OCI-LY3 (cell line): ENCODE results near the gene TBX19.

Source experiments
- H2AFZ ChIP-seq: fragments of 200-600, 300-600 bp; shearing (Covaris generic); 2 replicates; pipeline ENCODE4 v1.6.0; 2014; ENCODE audit warnings: antibody characterized with exemption, low read depth, low read length
- H3K27ac ChIP-seq: fragments of 200-600, 300-600 bp; sonication (generic); 2 replicates; pipeline ENCODE4 v1.5.1; 2014; ENCODE audit warnings: mild to moderate bottlenecking, low read length, moderate library complexity, mixed read lengths
- H3K27me3 ChIP-seq: fragments of 200-600, 300-600 bp; sonication (generic); 2 replicates; pipeline ENCODE4 v1.6.1; 2014; ENCODE audit warnings: low read depth, low read length, mixed read lengths
- H3K36me3 ChIP-seq: fragments of 200-600, 300-600 bp; sonication (generic); replicated peaks from 2 replicates; pipeline ENCODE3; 2014; ENCODE audit warnings: low read depth, low read length, mixed read lengths
- H3K4me1 ChIP-seq: fragments of 300-600, 200-600 bp; sonication (generic); 2 replicates; pipeline ENCODE4 v1.6.1; 2014; ENCODE audit warnings: low read length, mixed read lengths
- H3K4me2 ChIP-seq: fragments of 200-600, 300-600 bp; sonication (generic); 2 replicates; pipeline ENCODE4 v1.6.1; 2014; ENCODE audit warnings: low read length, mixed read lengths
- H3K4me3 ChIP-seq: fragments of 300-600, 200-600 bp; sonication (generic); 2 replicates; pipeline ENCODE4 v1.5.1; 2014; ENCODE audit warnings: antibody characterized with exemption, mild to moderate bottlenecking, low read length, moderate library complexity
- H3K79me2 ChIP-seq: fragments of 300-600, 200-600 bp; shearing (Covaris generic); 2 replicates; pipeline ENCODE4 v1.6.1; 2014; ENCODE audit warnings: mild to moderate bottlenecking, low read length, mixed read lengths
- H3K9ac ChIP-seq: fragments of 300-600, 200-600 bp; shearing (Covaris generic); 2 replicates; pipeline ENCODE4 v1.6.0; 2014; ENCODE audit warnings: mild to moderate bottlenecking, low read length, moderate library complexity
- H3K9me3 ChIP-seq: fragments of 200-600, 300-600 bp; shearing (Covaris generic); 2 replicates; pipeline ENCODE4 v1.6.1; 2014; ENCODE audit warnings: low read length, mixed read lengths; ENCODE audit not compliant: insufficient read depth
- H4K20me1 ChIP-seq: fragments of 200-600, 300-600 bp; sonication (generic); 2 replicates; pipeline ENCODE4 v1.6.1; 2016; ENCODE audit warnings: low read length, mixed read lengths; ENCODE audit not compliant: insufficient read depth
- CTCF ChIP-seq: fragments of 200-600, 300-600 bp; sonication (generic); IDR thresholded peaks from 2 replicates; pipeline ENCODE4 v1.5.1; 2014; ENCODE audit warnings: antibody characterized with exemption, low read length, low read depth
- EZH2phosphoT487 ChIP-seq: fragments of 200-600 bp; shearing (Covaris generic); IDR thresholded peaks from 2 replicates; pipeline ENCODE4 v1.6.1; 2018; ENCODE audit warnings: antibody characterized with exemption, mixed run types, low read depth

Gene TBX19

GRCh38 chr1:168246506-168246905 lies 34.2 kb upstream of the TBX19 start:
- Histone ChIP-seq H3K9ac (no peak overlapping the region), H3K9me3 (no peaks in the 10 kb centered on the region), H4K20me1 (peaks cover 29% of the 10 kb centered on the region), H3K79me2 (peaks cover 38% of the 10 kb centered on the region), H3K4me1 (no peaks in the 10 kb centered on the region), H3K4me2 (no peak overlapping the region), H3K4me3 (no peak overlapping the region), H2AFZ (no peak overlapping the region), H3K36me3 (peaks cover 68% of the 10 kb centered on the region), H3K27me3 (no peaks in the 10 kb centered on the region), H3K27ac (no peak overlapping the region)
- no peak for TF ChIP-seq EZH2phosphoT487
- TF ChIP-seq CTCF, result no peak

- Histone ChIP-seq H3K4me3 (no peak overlapping the region), H3K4me2 (no peak overlapping the region), H3K79me2 (peaks cover 29% of the 10 kb centered on the region), H3K4me1 (no peaks in the 10 kb centered on the region), H3K27me3 (no peaks in the 10 kb centered on the region), H4K20me1 (peaks cover 23% of the 10 kb centered on the region; the same call in 1 of the 2 replicates), H2AFZ (no peak overlapping the region), H3K27ac (no peak overlapping the region), H3K9ac (no peak overlapping the region), H3K36me3 (peaks cover 64% of the 10 kb centered on the region), H3K9me3 (no peaks in the 10 kb centered on the region)
- TF ChIP-seq EZH2phosphoT487 (no peak), CTCF (no peak)
Measured at GRCh38 chr1:168252204-168252733, 28.4 kb upstream of the TBX19 start.

GRCh38 chr1:168256164-168256563 lies 24.5 kb upstream of the TBX19 start:
- Histone ChIP-seq H2AFZ (no peak overlapping the region), H3K36me3 (peaks cover 55% of the 10 kb centered on the region), H3K9ac (no peak overlapping the region), H3K4me3 (no peak overlapping the region), H3K4me1 (no peaks in the 10 kb centered on the region), H3K79me2 (peaks cover 8% of the 10 kb centered on the region; the same call in 1 of the 2 replicates), H3K4me2 (no peak overlapping the region), H3K27me3 (no peaks in the 10 kb centered on the region), H3K27ac (no peak overlapping the region), H3K9me3 (no peaks in the 10 kb centered on the region), H4K20me1 (0 out of 2 replicates have a peak, but pooled peaks cover 5% of the 10 kb centered on the region)
- TF ChIP-seq EZH2phosphoT487 (no peak), CTCF (no peak)

- Histone ChIP-seq H4K20me1 (no peaks in the 10 kb centered on the region), H3K4me3 (no peak overlapping the region), H3K27ac (no peak overlapping the region), H2AFZ (no peak overlapping the region), H3K4me2 (no peak overlapping the region), H3K4me1 (no peaks in the 10 kb centered on the region), H3K79me2 (no peaks in the 10 kb centered on the region), H3K9ac (no peak overlapping the region), H3K36me3 (peaks cover 47% of the 10 kb centered on the region), H3K9me3 (no peaks in the 10 kb centered on the region), H3K27me3 (no peaks in the 10 kb centered on the region)
- TF ChIP-seq EZH2phosphoT487 (no peak), CTCF (no peak)
Measured at GRCh38 chr1:168257397-168257796, 23.3 kb upstream of the TBX19 start.
